ENCODE results near the gene CBL. TPM values are rescaled to one million over a fixed set of nuclear protein-coding genes. Genes with fewer than 3 reads are reported as not detected.

Gene CBL
- total and polyA plus RNA-seq, 10 of the 15 experiments (the other 5 are each of a cell fraction or from before 2014, with no cell fraction given), result 3.9 to 27.1 (median 9.5) TPM

DNA sequence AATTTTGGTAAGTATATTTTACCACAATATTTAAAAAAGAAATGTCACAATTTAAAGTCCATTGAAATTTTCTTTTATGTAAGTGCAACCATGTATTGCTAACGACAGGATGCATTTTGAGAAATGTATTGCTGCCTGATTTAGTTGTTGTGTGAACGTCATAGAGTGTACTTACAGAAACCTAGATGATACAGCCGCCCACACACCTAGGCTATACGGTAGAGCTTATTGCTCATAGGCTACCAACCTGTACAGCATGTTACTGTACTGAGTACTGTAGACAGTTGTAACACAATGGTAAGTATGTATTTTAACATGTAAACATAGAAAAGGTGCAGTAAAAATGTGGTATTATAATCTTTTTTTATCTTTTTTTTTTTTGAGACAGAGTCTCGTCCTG lies 48.1 kb downstream of the CBL start:
- ChIA-PET SMC1A (ENCODE audit: uncharacterized antibody, unreplicated experiment) (no interaction called here), CTCF (interaction anchor here (0.9 kb wide), 1 partner anchor 58 kb away, joined by 4 read pairs; no protein-coding TSS in a partner anchor), POLR2A (interaction anchor here (0.6 kb wide), 1 partner anchor 12 kb away, joined by 4 read pairs; no protein-coding TSS in a partner anchor), RAD21 (ENCODE audit: unreplicated experiment) (no interaction called here)
- in situ Hi-C loops (cut with MboI) (no loop called here), intact Hi-C loops (cut with micrococcal nuclease; ENCODE audit: unreplicated experiment) (no loop called here)
- H3K9me3 ChIP-seq (replicated peaks; ENCODE audit: control insufficient read depth, insufficient read depth, low read length), result no peaks in the 10 kb centered on the region; the same call in 2 of the 3 replicates
- H3K4me3 ChIP-seq, result no peak overlapping the region
- ATAC-seq (no peak), DNase-seq (ENCODE audit: low read depth, low spot score) (no peak), FAIRE-seq (no peak)
- H3K79me2 ChIP-seq (ENCODE audit: control insufficient read depth, insufficient read depth, low read length), result peaks cover 32% of the 10 kb centered on the region
- H3K4me2 ChIP-seq (ENCODE audit: control insufficient read depth, insufficient read depth), result no peak overlapping the region
- TF ChIP-seq NFXL1 (IDR thresholded peaks at IDR 0.05; ENCODE audit: borderline replicate concordance) (no peak), ZZZ3 (IDR thresholded peaks at IDR 0.05; ENCODE audit: control insufficient read depth, insufficient read length, low read depth) (no peak), BACH1 (IDR thresholded peaks at IDR 0.05; ENCODE audit: borderline replicate concordance) (no peak), ASH2L (IDR thresholded peaks at IDR 0.05; ENCODE audit: borderline replicate concordance, low read depth) (no peak), TCF7 (IDR thresholded peaks at IDR 0.05; ENCODE audit: borderline replicate concordance) (no peak), SUPT20H (IDR thresholded peaks at IDR 0.05; ENCODE audit: borderline replicate concordance, control insufficient read depth, low read depth, low read length) (no peak)
- TF ChIP-seq, protein P1, sequence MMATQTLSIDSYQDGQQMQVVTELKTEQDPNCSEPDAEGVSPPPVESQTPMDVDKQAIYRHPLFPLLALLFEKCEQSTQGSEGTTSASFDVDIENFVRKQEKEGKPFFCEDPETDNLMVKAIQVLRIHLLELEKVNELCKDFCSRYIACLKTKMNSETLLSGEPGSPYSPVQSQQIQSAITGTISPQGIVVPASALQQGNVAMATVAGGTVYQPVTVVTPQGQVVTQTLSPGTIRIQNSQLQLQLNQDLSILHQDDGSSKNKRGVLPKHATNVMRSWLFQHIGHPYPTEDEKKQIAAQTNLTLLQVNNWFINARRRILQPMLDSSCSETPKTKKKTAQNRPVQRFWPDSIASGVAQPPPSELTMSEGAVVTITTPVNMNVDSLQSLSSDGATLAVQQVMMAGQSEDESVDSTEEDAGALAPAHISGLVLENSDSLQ (IDR thresholded peaks at IDR 0.05), result no peak
- BruUV-seq (replicated peaks), result no TSS peak
- H2AFZ ChIP-seq (ENCODE audit: control insufficient read depth, low read depth, low read length), result no peak overlapping the region
- H3K36me3 ChIP-seq (ENCODE audit: control insufficient read depth in 2 of 2, insufficient read depth in 2 of 2, low read length in 1 of 2), result peaks cover 0 to 9% of the 10 kb centered on the region in 2 experiments; a peak in 1 of 4 replicates
- no peaks in the 10 kb centered on the region for H4K20me1 ChIP-seq (ENCODE audit: control insufficient read depth, insufficient read depth)
- H3K9ac ChIP-seq (ENCODE audit: control insufficient read depth, insufficient read depth, low read length), result no peak overlapping the region
- WGBS (ENCODE audit: insufficient coverage, insufficient replicate concordance, low lambda C conversion rate, missing lambda C conversion rate), result 93% methylated on average over 5 of the region's 5 CpGs
- H3K27me3 ChIP-seq (replicated peaks in 1 of 2; ENCODE audit: control insufficient read depth in 2 of 2, insufficient read depth in 2 of 2, low read length in 1 of 2), result no peaks in the 10 kb centered on the region
- H3K27ac ChIP-seq (ENCODE audit: control insufficient read depth, insufficient read depth), result no peak overlapping the region
- peaks cover 19% of the 10 kb centered on the region for H3K4me1 ChIP-seq (ENCODE audit: control insufficient read depth, insufficient read depth, low read length)

Measured in GM12878 (cell line).